Retina (tissue), 1 donor: ENCODE data around the gene ACAP2.
"Not testable (repeated sequence)": the region's sequence is repeated elsewhere in the genome, so short reads cannot be mapped to it uniquely, and the experiment has no call there.

ENCODE experiments used
- DNase-seq: peaks from one replicate; pipeline ENCODE4 v3.0.0-alpha.2; 2016

The ACAP2 gene

DNA sequence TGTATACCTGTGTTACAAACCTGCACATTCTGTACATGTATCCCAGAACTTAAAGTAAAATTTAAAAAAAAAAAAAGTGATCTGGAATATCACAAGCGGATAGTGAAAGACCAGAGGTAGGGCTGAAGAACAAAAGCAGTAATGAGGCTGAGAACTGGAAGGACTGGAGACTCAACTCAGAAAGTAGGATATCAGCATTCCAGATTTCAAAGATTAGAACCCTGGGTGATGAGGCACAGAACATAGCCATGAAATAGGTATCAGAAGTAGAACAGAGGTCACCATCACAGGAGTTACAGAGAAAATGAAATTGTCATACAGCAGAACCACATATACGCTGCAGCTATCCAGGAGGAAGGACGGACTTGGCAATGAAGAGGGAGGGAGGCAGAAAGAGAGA is 56.1 kb downstream of the ACAP2 start:
- DNase-seq, result no peak

DNA sequence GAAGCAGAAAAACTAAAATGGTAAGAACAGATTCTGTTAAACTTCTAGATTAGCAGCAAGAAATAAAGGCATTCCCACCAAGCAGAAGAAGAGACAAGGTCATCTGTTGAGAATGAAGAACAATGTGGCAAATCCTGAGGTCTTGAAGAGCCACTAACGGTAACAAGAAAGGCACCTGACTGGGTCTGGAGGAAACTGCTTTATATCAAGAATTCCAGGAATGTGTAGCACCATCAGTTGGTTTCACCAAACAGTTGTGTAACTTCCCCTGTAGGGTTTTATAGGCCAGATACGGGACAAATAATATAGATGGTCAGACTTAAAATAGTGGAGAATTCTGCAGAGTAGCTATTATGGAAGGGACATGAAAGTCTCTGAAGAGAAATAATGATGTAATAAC is 57.3 kb downstream of the ACAP2 start:
- DNase-seq, result no peak

DNA sequence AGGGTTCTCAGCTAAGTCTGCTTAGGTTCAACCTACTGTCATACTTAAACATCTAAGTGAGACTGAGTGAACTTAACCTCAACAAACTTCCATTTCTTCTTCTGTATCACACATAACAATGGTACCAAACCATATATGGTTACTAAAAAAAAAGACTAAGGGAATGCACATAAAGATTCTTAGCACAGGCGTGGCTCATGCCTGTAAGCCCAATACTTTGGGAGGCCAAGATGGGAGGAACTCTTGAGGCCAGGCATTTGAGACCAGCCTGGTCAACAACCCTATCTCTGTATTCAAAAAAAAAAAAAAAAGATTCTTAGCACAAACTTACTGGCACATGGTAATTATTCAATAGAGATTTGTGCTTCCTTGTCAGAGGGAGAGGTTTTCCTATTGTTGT is 57.9 kb downstream of the ACAP2 start:
- DNase-seq, result no peak

DNA sequence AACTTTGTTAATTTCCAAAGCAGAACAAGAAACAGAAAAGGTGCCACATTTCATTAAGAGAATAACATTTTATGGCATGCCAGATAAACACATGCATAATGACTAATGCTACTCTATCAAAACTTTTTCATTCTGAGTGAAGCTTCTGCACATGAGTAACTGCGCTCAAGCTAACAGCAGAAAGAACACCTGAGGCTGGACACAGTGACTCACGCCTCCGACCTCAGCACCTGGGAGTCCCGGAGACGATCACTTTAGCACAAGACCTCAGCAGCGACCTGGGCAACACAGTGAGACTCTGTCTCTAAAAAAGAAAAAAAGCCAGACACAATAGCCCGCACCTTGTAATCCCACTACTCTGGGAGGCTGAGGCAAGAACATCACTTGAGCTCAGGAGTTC is 70.6 kb downstream of the ACAP2 start:
- no peak for DNase-seq

DNA sequence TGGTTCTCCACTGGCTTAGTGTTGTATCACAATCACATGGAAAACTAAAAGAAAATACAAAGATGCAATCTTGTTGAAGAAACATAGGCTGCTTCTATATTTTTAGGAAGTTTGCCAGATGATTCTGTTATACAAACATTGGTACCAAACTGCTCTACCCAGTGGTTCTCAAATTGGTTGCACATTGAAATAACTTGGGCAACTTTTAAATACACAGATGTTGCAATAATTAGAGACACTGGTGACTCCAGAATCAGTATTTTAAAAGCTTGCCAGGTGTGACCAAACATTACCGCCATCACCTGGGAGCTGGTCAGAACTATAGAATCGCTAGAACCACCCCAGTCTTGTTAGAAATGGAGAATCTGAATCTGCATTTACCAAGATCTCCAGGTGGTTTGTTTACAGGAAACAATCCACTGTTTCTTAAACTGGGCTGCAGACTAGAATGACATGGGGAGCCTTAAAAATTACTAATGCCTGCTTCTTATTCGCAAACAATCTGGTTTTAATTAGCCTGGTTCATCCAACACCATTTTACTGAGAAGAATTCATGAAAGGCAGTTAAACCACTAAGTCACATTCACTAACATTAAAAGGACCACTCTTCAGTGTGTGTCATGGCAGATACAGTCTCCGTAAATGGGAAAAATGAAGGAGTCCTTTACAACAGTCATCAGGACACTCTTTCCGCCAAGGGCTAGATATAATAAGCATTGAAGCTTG is 76.5 kb downstream of the ACAP2 start:
- no peak for DNase-seq

DNA sequence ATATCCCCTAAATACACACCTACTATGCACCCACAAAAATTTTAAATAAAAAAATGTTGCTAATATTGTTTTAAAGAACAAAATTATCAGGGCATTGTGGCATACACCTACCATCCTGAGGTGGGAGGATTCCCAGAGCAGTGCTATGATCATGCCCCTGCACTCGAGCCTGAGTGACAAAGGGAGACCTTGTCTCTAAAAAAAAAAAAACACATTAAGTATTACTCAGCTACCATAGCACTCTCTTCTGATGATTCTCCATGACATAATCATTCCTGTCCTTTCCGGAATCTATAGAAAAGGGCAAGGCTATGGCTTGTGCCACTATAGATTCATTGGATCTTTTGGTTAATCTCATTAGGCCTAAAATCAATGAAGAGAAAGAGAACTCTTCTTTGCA is 77.4 kb downstream of the ACAP2 start:
- no peak for DNase-seq

DNA sequence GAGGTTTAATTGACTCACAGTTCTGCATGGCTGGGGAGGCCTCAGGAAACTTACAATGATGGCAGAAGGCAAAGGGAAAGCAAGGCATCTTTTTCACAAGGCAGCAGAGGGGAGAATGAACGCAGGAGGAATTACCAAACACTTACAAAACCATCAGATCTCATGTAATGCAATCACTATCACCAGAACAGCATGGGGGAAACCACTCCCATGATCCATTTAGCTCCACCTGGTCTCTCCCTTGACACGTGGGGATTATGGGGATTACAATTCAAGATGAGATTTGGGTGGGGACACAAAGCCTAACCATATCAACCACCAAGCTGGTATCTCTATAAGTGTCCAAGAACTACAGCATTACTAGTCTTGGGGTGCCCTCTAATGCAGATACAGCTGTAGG is 85.0 kb downstream of the ACAP2 start:
- not testable (repeated sequence) for DNase-seq

DNA sequence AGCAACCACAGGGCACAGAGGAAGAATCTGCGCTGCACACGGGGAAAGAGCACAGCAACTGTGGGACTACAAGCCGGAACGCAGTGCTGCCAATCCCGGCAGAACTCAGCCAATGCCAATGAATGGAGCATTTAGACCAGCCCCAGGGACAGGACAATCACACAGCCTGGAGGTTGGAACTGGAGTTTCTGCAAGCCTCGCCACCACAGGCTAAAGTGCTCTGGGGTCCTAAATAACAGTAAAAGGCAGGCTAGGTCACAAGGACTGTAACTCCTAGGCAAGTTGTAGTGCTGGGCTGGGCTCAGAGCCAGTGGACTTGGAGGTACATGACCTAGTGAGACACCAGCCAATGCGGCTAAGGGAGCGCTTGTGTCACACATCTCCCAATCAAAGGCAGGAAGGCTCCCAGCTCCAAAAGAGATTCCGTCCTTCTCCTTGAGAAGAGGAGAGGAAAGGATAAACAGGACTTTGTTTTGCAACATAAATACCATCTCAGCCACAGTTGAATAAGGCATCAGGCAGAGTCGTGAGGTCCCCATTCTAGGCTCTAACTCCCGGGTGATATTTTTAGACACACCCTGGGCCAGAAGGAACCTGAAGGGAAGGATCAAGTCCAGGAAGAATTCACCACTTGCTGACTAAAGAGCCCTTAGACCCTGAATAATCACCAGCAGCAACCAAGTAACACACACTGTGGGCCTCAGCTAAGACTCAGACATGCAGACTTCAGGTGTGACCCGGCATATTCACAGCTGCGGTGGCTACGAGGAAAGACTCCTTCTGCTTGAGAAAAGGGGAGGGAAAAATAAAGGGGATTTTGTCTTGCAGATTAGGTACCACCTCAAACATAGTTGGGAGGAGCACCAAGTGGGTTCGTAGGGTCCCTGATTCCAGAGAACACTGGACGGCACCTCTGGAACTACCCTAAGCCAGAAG is 86.4 kb downstream of the ACAP2 start:
- DNase-seq, result no peak

DNA sequence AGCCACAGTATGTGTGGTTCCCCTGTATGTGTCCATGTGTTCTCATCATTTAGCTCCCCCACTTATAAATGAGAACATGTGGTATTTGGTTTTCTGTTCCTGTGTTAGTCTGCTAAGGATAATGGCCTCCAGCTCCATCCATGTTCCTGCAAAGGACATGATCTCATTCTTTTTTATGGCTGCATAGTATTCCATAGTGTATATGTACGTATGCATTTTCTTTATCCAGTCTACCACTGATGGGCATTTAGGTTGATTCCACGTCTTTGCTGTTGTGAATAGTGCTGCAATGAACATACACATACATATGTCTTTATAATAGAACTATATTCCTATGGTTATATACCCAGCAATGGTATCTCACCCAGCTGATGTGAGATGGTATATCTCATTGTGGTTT is 88.8 kb downstream of the ACAP2 start:
- DNase-seq, result not testable (repeated sequence)

DNA sequence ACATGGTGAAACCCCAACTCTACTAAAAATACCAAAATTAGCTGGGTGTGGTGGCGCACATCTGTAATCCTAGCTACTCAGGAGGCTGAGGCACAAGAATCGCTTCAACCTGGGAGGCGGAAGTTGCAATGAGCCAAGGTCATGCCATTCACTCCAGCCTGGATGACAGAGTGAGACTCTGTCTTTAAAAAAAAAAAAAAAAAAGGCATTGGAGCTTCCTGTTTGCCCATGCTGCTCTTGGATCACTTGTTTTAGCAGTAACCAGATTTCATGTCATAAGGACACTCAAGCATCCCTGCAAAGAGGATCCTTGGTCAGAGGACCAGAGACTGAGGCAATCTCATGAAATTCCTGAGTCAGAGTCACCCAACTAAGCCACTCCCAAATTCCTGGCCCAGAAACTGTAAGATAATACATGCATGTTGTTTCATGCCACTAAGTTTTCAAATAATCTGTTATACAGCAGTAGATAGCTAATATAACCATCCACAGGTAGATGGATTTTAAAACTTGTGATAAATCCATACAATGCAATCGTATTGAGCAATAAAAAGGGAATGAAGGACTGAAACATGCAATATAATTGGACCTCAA is 89.8 kb downstream of the ACAP2 start:
- no peak for DNase-seq

DNA sequence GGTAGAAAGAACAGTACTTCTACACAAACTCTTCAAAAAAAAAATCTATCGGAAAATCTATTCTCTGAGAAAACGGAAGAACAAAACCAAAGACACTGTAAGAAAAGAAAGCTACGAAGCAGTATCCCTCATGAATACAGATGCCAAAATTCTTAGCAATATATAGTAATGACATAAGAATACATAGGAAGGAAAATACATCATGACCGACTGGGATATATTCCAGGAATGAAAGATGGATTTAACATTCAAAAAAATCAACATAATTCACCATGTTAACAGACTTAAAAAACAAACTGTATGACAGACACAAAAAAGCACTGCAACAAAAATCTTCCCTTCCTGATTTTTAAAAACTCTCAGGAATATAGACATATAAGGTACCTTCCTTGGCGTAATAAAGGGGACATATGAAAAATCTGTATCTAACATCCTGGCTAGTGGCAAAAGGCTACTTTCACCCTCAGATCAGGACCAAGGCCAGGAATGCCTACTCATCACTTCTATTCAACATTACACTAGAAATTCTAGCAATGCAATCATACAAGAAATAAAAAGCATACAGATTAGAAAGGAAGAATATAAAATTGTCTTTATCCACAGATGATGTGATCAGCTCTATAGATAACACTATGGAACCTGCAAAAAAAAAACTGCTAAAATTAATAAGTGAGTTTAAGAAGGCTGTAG is 94.2 kb downstream of the ACAP2 start:
- no peak for DNase-seq

DNA sequence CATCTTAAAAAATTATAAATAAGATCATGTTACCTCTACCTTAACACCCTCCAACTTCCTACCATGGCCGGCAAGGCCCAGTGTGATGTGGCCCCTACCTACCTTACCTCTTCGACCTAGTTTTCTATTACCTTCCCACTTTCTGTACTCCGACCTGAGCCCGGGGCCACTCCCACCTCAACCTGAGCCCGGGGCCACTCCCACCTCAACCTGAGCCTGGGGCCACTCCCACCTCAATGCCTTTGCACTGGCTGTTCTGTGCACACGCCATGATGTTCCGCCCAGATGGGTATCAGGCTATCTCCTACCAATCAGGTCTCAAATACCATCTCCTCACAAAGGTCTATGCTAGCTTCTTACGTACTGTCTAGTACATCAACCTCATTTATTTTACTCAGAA is 105.1 kb downstream of the ACAP2 start:
- no peak for DNase-seq

DNA sequence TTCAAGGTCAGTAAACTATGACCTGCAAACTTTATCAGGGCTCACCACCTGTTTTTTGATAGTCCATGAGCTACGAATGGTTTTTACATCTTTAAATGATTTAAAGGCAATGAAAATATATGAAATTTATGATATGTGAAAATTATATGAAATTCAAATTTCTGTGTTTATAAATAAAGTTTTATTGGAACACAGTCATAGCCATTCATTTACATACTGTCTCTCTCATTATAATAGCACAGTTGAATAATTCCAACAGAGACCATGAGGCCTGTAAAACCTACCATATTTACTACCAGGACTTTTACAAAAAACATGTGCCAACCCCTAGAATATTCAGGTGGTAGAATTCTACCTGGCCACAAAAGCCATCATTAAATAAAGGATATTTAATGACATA is 107.9 kb downstream of the ACAP2 start:
- DNase-seq, result no peak

DNA sequence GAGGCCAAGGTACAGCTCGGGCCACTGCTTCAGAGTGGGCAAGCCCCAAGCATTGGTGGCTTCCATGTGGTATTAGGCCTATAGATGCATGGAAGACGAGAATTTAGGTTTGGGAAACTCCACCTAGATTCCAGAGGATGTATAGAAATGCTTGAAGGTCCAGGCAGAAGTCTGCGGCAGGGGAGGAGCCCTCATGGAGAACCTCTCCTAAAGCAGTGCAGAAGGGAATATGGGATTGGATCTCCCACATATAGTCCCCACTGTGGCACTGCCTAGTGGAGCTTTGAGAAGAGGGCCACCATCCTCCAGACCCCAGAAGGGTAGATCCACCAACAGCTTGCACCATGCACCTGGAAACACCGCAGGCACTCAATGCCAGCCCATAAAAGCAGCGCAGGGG is 123.8 kb downstream of the ACAP2 start:
- no peak for DNase-seq

DNA sequence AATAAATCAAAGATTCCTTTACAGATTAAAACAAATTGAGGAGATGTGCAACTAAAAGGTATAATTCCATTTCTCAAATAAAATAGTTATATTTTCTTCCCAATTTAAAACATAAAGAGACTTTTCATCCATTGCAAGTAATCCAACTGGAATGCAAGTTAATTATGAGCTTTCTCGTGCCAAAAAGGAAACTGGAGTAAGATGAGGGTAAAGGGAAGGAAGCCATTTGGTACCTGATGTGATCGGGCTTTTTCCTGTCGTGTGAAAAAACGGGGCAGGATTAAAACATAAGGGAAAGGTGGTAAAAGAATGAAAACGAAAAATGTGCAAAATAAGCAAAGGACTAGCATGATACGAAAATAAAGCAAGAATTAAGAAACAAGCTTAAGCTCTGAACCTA is 130.1 kb downstream of the ACAP2 start:
- DNase-seq, result no peak

DNA sequence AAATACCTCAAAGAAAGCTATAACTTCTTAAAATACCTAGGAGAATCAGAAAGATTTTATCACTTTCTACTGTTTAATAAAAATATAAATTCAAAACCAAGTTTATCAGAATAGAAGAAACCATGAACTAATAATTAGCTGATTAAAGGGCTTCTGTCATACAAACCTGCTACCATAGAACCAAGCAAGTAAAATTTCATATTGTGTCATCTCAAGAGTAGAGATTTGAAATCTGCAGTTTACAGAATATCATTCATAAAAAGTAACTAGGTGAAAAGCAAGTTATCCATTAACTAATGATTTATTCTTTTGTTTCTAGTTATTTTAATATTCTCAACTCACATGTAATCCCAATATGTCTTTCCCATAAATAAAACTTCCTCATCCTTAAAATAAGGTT is 135.1 kb downstream of the ACAP2 start:
- no peak for DNase-seq

DNA sequence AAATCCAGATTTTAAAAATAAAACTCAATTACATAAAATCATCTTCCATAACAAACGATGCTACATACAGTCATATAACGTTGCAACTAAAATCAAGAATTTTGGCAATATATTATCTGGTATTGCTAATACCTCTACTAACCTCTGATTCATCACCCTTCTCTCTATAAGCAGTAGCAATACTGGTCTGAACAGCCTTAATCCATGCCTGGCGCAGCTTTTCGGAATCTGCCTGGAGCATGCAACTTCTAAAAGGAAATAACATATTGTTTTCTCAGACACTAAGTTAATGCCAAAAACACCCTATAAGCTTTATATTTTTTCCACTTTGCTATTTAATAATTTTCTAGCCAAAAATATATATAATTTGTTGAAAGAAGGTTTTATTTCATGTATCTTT is 136.5 kb downstream of the ACAP2 start:
- no peak for DNase-seq

DNA sequence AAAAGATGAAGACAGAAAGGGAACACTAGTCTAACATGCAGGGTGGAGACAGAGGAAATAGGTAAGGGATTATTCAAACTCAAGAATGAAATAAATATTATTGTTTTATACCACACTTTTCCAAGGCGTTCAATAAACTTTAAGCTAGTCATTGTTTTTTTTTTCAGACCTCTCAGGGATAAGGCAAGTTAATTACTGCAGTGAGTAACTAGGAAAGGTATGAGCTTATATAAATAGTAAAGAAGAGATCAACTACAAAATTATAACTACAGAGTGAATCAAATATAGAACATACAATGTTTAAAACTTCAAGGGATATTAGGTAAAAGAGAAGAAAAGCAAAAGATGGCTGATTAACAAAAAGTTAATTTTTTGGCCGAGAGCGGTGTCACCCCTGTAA is 140.4 kb downstream of the ACAP2 start:
- DNase-seq, result no peak

DNA sequence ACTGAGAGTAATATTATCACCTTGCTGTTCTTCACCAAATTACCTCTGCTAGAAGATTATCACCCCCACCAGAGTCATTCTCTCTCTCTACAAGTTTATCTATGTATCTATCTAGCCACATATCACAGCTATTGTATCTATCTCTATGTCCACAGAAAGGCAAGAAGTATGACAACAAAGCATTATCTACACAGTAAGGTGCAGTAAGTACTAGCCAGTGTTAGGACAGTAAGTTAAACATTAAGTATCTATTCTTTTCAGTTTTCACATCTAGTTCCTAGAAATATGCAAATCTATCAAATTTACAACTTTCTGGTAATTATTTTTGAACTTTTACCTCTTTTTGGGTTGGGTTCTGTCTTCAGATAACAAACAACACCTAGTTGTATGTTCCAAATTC is 145.4 kb downstream of the ACAP2 start:
- DNase-seq, result no peak

DNA sequence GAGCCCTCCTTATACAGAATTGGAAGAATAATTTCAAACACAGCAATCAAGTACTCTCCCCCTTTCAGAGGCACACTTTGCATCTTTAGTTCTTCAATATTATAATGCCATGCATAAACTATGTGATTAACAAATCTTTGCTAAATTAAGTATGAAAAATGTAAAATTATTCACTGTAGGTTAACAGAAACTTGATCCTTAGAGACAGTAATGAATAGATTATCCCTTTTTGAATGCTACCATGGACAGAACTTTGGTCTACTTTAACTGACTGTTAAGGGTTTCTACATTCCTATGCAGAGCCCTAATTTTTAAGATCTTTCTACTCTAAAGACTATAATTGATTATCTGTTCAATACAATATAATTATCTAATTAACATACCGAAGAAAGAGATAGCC is 146.2 kb downstream of the ACAP2 start:
- no peak for DNase-seq

DNA sequence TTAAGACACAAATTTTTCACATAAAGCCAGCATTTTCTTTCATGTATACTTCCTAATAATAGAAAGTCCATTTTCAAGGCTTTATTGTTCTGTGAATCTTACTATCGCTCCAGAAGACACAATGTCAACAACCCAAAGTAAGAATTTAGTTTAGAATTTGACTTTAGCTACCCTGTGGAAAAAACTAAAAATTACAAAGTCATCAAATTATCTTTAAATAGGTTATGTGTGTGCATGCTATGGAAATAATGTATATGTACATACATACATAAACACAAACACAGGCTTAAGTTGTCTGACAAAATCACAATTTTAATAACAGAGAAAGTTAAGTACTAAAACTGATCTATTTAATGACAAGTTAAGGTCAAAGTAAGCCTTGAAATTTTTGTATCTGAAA is 151.7 kb downstream of the ACAP2 start:
- DNase-seq, result no peak

DNA sequence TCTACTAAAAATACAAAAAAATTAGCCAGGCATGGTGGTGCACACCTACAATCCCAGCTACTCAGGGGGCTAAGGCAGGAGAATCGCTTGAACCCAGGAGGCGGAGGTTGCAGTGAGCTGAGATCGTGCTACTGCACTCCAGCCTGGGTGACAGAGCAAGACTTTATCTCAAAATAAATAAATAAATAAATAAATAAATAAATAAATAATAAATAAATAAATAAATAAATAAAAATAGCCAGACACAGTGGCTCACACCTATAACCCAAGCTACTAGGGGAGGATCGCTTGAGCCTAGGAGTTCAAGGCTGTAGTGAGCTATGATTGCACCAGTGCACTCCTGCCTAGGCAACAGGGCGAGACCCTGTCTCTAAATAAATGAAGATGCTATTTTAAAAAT is 152.2 kb downstream of the ACAP2 start:
- not testable (repeated sequence) for DNase-seq

DNA sequence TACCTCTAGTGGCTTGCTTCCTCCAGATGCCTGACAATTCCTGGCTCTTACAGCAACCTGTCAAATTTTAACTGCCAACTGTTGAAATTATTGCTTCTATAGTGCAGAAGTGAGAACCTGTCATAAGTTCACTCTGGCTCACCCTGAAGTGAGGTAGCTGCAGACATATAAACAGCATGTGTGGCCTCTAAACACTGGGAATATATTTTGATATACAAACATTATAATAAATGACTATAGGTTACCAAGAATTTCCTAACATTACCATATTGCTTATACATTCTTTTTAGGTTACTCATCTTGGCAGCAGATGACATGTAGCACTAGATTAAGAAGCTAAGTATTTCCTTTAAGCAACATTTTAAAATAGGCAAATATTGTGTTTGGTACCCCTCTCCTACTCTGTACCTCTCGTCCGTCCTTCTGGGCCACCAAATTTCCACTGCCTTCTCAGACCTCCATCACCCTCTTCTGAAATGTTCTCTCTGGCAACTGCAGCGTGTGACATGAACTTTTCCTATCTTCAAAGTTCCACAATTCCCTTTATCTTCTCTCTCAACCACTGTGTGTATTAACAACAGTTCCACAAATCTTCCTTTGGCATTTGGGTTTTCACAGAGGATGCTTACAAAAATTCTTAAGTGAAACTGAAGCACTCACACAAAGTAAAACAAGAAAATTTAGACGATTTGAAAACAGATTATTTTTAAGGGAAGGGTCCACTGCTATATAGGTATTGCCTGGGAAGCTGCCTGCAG is 156.5 kb downstream of the ACAP2 start:
- no peak for DNase-seq
